HepG2 (cell line): ENCODE data around the gene SMAD3.

Experiments
- DNMT1 ChIP-seq: sonication (generic); formaldehyde crosslinking; IDR thresholded peaks from 2 replicates; pipeline ENCODE4 v1.5.1; 2020; ENCODE audit warnings: mild to moderate bottlenecking, missing genetic modification reagents
- NFE2L2 ChIP-seq: fragments of 150-350 bp; IDR thresholded peaks from 2 replicates; pipeline ENCODE4 v1.6.1; 2014; ENCODE audit warnings: low read length

- no peak for TF ChIP-seq DNMT1 (CRISPR knock-in tag)
- no peak for TF ChIP-seq NFE2L2
Measured at GRCh38 chr15:67114046-67114445, 48.6 kb downstream of the SMAD3 start.
